NT2/D1 (cell line): ENCODE results near the gene MAP2K6.

Source experiments
- DNase-seq: peaks from one replicate; pipeline ENCODE4 v3.0.0-alpha.2; 2011; ENCODE audit warnings: low read depth, low spot score
- H3K27me3 ChIP-seq: 2 replicates; pipeline ENCODE4 v1.6.0; 2011; ENCODE audit warnings: mild to moderate bottlenecking; ENCODE audit not compliant: insufficient read length, insufficient read depth
- H3K36me3 ChIP-seq: 2 replicates; pipeline ENCODE4 v1.6.1; 2011; ENCODE audit warnings: mild to moderate bottlenecking, low read length, mixed read lengths; ENCODE audit not compliant: insufficient read depth, insufficient read length
- H3K4me1 ChIP-seq: 2 replicates; pipeline ENCODE4 v1.5.1; 2011; ENCODE audit not compliant: insufficient read depth, insufficient read length
- H3K4me3 ChIP-seq: 2 replicates; pipeline ENCODE4 v1.5.1; 2011; ENCODE audit warnings: low read depth; ENCODE audit not compliant: insufficient read length
- H3K9ac ChIP-seq: 2 replicates; pipeline ENCODE4 v1.6.0; 2011; ENCODE audit warnings: low read depth; ENCODE audit not compliant: insufficient read length
- H3K9me3 ChIP-seq: 2 replicates; pipeline ENCODE4 v1.5.1; 2011; ENCODE audit warnings: mild to moderate bottlenecking, low read length; ENCODE audit not compliant: insufficient read depth
- SUZ12 ChIP-seq: IDR thresholded peaks from 2 replicates; pipeline ENCODE4 v1.6.1; 2011; ENCODE audit not compliant: insufficient read length, insufficient read depth; ENCODE audit errors: extremely low read depth
- YY1 ChIP-seq: IDR thresholded peaks from 2 replicates; pipeline ENCODE4 v1.6.1; 2011; ENCODE audit not compliant: insufficient read length, insufficient read depth
- ZNF274 ChIP-seq: IDR thresholded peaks from 2 replicates; pipeline ENCODE4 v1.6.1; 2011; ENCODE audit warnings: mild to moderate bottlenecking, low read depth, low read length

MAP2K6 gene

DNA sequence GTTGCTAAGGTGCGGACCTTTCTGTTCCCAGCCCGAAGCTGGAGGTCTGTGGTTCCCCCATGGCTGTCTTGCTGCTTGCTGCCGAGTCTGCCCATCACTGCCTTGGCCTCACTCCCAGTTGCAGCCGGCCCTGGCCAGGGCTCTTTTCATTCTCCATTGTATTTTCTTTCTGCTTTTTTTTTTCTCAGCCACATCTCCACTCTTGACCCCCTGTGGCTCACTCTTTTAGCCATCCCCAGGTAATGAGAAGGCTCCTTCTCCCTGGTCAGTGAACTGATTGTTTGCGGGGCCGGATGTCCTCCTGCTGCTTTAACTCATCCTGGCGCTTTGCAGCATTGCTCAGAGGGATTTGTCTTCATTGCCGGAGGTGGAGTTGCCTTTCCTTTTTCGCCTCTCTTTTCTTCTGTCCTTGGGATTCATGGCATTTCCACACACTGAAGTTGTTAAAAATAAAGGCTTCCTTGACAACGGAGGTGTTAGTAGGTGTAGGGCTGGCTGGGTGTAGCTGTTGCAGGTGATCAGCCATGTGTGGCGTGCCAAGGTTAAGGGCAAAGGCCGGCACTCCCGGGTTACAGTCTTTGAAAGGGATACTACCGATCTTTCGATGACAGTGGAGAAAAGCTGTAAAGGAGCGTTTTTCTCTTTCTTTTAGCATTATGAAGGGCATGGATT lies 34.1 kb downstream of the MAP2K6 start:
- DNase-seq, result peak; percentile 77
- Histone ChIP-seq H3K4me3 (no peak overlapping the region), H3K36me3 (no peaks in the 10 kb centered on the region), H3K4me1 (peaks cover 11% of the 10 kb centered on the region), H3K27me3 (no peaks in the 10 kb centered on the region), H3K9me3 (no peaks in the 10 kb centered on the region), H3K9ac (no peak overlapping the region)
- TF ChIP-seq YY1 (no peak), SUZ12 (no peak), ZNF274 (no peak)

GRCh38 chr17:69450131-69450530 lies 35.6 kb downstream of the MAP2K6 start:
- no peaks in the 10 kb centered on the region for H3K27me3 ChIP-seq
- no peak overlapping the region for H3K9ac ChIP-seq
- no peaks in the 10 kb centered on the region for H3K36me3 ChIP-seq
- DNase-seq, result no peak
- no peaks in the 10 kb centered on the region for H3K9me3 ChIP-seq
- no peak overlapping the region for H3K4me3 ChIP-seq
- peaks cover 11% of the 10 kb centered on the region for H3K4me1 ChIP-seq
- TF ChIP-seq SUZ12 (no peak), ZNF274 (no peak), YY1 (no peak)

DNA sequence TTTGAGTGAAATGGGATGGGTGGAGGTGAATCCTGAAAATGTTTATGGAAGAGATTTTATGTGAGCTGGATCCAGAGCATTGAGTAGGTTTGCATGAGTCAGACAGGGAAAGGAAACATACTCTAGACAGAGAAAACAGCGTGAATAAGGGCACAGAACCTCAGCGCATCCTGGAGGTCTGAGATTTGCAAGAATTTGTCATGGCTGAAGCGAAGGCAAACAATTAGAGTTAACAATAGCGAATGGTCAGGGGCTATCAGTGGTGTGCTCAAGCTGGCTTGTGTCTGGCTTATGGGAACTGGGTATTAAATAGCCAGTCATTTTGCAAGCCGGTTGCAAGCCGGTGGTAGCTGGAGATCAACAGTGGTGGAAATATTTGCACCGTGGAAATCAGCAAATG lies 36.4 kb downstream of the MAP2K6 start:
- Histone ChIP-seq H3K4me3 (no peak overlapping the region), H3K27me3 (no peaks in the 10 kb centered on the region), H3K4me1 (peaks cover 11% of the 10 kb centered on the region), H3K36me3 (no peaks in the 10 kb centered on the region), H3K9me3 (no peaks in the 10 kb centered on the region), H3K9ac (no peak overlapping the region)
- TF ChIP-seq SUZ12 (no peak), YY1 (no peak), ZNF274 (no peak)
- DNase-seq, result no peak

DNA sequence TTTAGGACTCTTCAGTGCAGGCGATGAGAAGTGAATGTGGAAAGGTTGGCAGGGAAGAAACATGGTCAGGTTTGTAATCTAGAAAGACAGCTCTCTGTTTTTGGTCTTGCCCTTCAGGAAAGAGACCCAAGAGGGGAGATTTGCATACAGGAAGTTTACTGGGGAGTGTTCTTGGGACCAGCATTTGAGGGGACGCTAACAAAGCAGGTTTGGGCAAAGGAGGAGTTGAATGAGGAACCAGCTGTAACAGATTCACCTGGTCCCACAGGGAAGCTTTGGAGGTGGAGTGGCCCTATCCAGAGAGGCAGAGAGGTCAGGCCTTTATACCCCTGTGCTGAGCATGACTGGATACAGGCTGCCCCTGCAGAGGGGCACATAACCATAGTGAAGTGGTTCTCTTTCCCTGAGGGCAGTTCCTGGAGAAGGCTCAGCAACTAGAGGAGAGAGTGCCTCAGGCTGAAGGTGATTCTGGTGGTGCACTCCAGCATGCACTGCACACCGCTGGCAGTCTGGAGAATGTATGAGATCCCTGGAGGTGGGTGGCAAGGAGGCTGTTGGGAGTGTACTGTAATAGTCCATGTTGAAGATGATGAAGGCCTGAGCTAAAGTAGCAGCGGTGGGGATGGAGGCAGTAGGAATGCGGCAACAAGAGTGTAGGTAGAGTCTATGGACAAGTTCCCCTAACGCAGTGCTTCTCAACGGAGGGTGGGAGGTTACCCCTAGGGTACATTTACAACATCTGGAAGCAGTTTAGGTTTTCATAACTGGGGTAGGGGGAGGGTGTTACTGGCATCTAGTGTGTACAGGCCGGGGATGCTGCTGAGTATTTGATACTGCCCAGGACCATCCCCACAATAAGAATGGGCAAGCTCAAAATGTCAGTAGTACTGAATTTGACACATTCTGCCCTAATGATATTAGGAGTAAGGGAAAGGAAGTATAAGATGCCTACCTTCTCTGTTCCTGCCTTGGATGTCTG lies 37.2 kb downstream of the MAP2K6 start:
- H3K9me3 ChIP-seq, result no peaks in the 10 kb centered on the region
- no peak for DNase-seq
- no peak overlapping the region for H3K4me3 ChIP-seq
- no peaks in the 10 kb centered on the region for H3K27me3 ChIP-seq
- TF ChIP-seq ZNF274 (no peak), SUZ12 (no peak), YY1 (no peak)
- no peak overlapping the region for H3K9ac ChIP-seq
- peaks cover 11% of the 10 kb centered on the region for H3K4me1 ChIP-seq
- H3K36me3 ChIP-seq, result no peaks in the 10 kb centered on the region

GRCh38 chr17:69452664-69453260 lies 38.3 kb downstream of the MAP2K6 start:
- TF ChIP-seq ZNF274 (no peak), YY1 (no peak), SUZ12 (no peak)
- Histone ChIP-seq H3K4me3 (no peak overlapping the region), H3K9ac (no peak overlapping the region), H3K4me1 (peaks cover 8% of the 10 kb centered on the region), H3K27me3 (no peaks in the 10 kb centered on the region), H3K36me3 (no peaks in the 10 kb centered on the region), H3K9me3 (no peaks in the 10 kb centered on the region)
- no peak for DNase-seq

GRCh38 chr17:69454051-69454450 lies 39.6 kb downstream of the MAP2K6 start:
- Histone ChIP-seq H3K4me1 (peaks cover 5% of the 10 kb centered on the region), H3K9ac (no peak overlapping the region), H3K9me3 (no peaks in the 10 kb centered on the region), H3K27me3 (no peaks in the 10 kb centered on the region), H3K36me3 (no peaks in the 10 kb centered on the region), H3K4me3 (no peak overlapping the region)
- TF ChIP-seq SUZ12 (no peak), YY1 (no peak), ZNF274 (no peak)
- no peak for DNase-seq

- H3K4me3 ChIP-seq, result no peak overlapping the region
- no peaks in the 10 kb centered on the region for H3K9me3 ChIP-seq
- H3K27me3 ChIP-seq, result no peaks in the 10 kb centered on the region
- TF ChIP-seq YY1, result no peak
- no peak for TF ChIP-seq SUZ12
- TF ChIP-seq ZNF274, result no peak
- peaks cover 5% of the 10 kb centered on the region for H3K4me1 ChIP-seq
- H3K9ac ChIP-seq, result no peak overlapping the region
- no peak for DNase-seq
- H3K36me3 ChIP-seq, result no peaks in the 10 kb centered on the region
These were observed 40.5 kb downstream of the MAP2K6 start for GRCh38 chr17:69455040-69455439.
